AG10803 (cell line): ENCODE measurements around the gene RNF227.

Experiments
- DNase-seq: peaks from one replicate; pipeline ENCODE4 v3.0.0; 2010; ENCODE audit warnings: low read depth
- H3K4me3 ChIP-seq: 2 replicates; pipeline ENCODE4 v1.5.1; 2011; ENCODE audit warnings: mild to moderate bottlenecking, low read length, control low read depth
- TF ChIP-seq, protein P1 (sequence below): conservative IDR thresholded peaks from 2 replicates; pipeline ENCODE4 v1.5.1; 2011; ENCODE audit warnings: mild to moderate bottlenecking, low read length, control low read depth, inconsistent platforms

Gene RNF227

DNA sequence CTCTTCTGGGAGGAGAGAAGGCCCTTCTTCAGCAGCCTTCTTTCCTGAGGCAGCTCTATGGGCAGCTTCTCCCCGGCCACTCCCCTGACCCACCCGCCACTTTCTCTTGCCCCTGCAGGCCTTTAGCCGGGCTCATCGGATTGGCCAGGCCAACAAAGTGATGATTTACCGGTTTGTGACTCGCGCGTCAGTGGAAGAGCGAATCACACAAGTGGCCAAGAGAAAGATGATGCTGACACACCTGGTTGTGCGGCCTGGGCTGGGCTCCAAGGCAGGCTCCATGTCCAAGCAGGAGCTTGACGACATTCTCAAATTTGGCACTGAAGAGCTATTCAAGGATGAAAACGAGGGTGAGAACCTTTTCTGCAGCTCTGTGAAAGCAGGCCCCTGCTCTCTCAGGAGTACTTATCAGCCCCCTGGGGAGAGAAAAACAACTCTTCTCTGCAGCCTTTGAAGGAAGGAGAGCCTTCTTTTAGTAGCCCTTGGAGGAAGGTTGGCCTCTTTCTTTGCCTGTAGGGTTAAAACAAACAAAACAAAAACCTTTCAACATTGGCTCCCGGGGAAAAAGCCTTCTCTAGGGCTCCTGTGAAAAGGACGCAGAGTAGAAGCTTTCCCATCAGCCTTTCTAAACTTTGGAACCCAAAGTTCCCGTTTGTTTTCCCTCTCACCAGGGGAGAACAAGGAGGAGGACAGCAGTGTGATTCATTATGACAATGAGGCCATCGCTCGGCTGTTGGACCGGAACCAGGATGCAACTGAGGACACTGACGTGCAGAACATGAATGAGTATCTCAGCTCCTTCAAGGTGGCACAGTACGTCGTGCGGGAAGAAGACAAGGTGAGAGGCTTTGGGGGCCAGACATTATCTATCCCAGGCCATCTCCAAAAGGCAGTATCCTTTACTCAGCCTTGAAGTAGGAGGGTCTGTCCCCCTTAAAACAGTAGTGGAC lies 12.7 kb downstream of the RNF227 start:
- no peak for DNase-seq
- H3K4me3 ChIP-seq: no peak overlapping the region
- TF ChIP-seq, protein P1, sequence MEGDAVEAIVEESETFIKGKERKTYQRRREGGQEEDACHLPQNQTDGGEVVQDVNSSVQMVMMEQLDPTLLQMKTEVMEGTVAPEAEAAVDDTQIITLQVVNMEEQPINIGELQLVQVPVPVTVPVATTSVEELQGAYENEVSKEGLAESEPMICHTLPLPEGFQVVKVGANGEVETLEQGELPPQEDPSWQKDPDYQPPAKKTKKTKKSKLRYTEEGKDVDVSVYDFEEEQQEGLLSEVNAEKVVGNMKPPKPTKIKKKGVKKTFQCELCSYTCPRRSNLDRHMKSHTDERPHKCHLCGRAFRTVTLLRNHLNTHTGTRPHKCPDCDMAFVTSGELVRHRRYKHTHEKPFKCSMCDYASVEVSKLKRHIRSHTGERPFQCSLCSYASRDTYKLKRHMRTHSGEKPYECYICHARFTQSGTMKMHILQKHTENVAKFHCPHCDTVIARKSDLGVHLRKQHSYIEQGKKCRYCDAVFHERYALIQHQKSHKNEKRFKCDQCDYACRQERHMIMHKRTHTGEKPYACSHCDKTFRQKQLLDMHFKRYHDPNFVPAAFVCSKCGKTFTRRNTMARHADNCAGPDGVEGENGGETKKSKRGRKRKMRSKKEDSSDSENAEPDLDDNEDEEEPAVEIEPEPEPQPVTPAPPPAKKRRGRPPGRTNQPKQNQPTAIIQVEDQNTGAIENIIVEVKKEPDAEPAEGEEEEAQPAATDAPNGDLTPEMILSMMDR: no peak

DNA sequence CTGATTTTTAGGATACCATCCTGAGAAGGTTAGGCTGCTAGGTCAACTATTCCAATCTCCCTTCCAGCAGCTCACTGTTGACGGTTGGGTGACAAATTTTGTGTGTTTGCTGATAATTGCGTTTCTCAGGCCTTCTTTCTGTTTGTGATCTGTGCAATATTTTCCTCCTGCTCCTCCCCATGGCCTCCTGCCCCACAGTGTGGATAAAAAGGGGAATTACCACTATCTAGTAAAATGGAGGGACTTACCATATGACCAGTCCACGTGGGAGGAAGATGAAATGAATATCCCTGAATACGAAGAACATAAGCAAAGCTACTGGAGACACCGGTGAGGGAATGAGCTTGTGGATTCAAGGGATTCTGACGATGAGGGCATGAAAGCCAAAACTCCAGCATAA lies 18.3 kb downstream of the RNF227 start:
- peak; percentile 66 for DNase-seq
- TF ChIP-seq, protein P1: peak; percentile 59
- H3K4me3 ChIP-seq: no peak overlapping the region

DNA sequence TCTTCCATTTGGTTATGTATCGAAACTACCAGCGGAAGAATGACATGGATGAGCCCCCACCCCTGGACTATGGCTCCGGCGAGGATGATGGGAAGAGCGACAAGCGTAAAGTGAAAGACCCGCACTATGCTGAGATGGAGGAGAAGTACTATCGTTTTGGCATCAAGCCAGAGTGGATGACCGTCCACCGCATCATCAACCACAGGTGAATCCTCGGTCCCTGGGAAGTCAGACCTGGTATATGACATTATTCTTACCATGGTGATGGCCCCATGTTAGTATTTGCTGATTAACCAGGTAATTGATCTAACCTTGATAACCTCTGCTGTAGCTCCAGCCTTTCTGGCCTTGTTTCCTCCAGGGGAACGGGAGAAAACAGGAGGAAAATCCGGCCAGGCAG lies 19.0 kb downstream of the RNF227 start:
- no peak overlapping the region for H3K4me3 ChIP-seq
- TF ChIP-seq, protein P1: no peak
- DNase-seq: no peak

DNA sequence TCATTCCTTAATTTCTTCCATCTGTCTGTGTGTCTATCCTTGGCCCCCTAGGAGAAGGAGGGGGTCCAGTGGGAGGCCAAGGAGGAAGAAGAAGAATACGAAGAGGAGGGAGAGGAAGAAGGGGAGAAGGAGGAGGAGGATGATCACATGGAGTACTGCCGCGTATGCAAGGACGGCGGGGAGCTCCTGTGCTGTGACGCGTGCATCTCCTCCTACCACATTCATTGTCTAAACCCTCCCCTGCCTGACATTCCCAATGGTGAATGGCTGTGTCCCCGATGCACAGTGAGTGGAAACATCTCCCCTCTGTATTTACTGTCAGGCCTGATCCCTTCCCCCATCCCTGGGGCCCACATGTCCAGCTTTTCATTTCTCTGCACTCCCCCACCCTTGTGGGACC lies 21.2 kb downstream of the RNF227 start:
- no peak overlapping the region for H3K4me3 ChIP-seq
- DNase-seq: no peak
- TF ChIP-seq, protein P1: no peak

DNA sequence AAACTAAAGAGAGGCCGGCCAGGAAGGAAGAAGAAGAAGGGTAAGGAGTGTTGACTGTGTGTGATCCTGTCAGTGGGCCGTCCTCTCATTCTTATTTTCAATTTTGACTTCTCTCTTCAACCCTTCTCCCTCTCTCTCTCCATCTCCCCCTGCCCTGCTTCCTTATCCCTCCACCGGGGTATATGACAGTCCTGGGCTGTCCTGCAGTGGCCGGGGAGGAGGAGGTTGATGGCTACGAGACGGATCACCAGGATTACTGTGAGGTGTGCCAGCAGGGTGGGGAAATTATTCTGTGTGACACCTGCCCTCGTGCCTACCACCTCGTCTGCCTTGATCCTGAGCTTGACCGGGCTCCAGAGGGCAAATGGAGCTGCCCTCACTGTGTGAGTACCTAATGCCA lies 21.9 kb downstream of the RNF227 start:
- TF ChIP-seq, protein P1: no peak
- no peak overlapping the region for H3K4me3 ChIP-seq
- DNase-seq: no peak

DNA sequence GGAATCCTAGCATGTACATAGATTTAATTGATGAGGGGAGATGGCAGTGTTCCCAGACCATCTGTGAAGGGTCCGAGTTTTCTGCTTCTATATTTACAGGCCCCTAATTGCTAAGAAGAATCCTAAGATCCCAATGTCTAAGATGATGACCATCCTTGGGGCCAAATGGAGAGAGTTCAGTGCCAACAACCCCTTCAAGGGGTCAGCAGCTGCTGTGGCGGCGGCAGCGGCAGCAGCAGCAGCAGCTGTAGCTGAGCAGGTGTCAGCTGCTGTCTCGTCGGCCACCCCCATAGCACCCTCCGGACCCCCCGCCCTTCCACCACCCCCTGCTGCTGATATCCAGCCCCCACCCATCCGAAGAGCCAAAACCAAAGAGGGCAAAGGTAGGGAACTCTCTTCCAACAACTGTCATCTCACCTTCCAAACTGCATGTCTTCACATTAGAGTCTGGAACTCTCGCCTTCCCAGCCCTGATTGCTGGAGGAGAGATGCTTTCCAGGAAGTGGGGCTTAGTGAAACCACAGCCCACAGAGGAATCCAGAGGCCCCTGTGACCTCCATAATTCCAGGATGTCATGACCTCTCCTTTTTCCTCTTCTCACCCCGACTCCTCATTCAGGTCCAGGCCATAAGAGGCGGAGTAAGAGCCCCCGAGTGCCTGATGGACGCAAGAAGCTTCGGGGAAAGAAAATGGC lies 22.8 kb downstream of the RNF227 start:
- DNase-seq: no peak
- TF ChIP-seq, protein P1: no peak
- H3K4me3 ChIP-seq: no peak overlapping the region
